Sigmoid colon (tissue), 7 donors: ENCODE measurements around the gene SWAP70. TPM values are rescaled to one million over a fixed set of nuclear protein-coding genes. Genes with fewer than 3 reads are reported as not detected.

Experiments used
- DNase-seq: peaks from one replicate; pipeline ENCODE4 v3.0.0-alpha.2; 2019
- H3K27ac ChIP-seq, 4 donors: fragments of 200-600 bp; sonication (generic); one replicate each; pipeline ENCODE4 v1.5.1; 2016 to 2019; ENCODE audit warnings: mild to moderate bottlenecking in 1 of 4
- H3K27me3 ChIP-seq, 3 donors: fragments of 200-600 bp; sonication (generic); one replicate each; pipeline ENCODE4 v1.5.1; 2019; ENCODE audit warnings: mild to moderate bottlenecking in 1 of 3
- H3K36me3 ChIP-seq, 4 donors: fragments of 200-600 bp; sonication (generic); one replicate each; pipeline ENCODE4 v1.5.1; 2016 to 2019
- H3K4me1 ChIP-seq, 4 donors: fragments of 200-600 bp; sonication (generic); one replicate each; pipeline ENCODE4 v1.5.1; 2017 to 2019
- H3K4me3 ChIP-seq, 4 donors: fragments of 200-600 bp; sonication (generic); one replicate each; pipeline ENCODE4 v1.5.1; 2017 to 2019; ENCODE audit warnings: mild to moderate bottlenecking in 2 of 4, moderate library complexity in 1 of 4
- H3K9me3 ChIP-seq, 4 donors: fragments of 200-600 bp in 3 of 4; sonication (generic) in 3 of 4; one replicate each; pipeline versions ENCODE4 v1.5.1 to v1.6.1; 2013 to 2019
- CTCF ChIP-seq, 4 experiments: fragments of 450-650 bp in 3 of 4; fragments of 200-600 bp in 1 of 4; IDR thresholded peaks; one replicate each; pipeline ENCODE4 v1.5.1; 2016 to 2019; ENCODE audit warnings: antibody characterized with exemption in 4 of 4, mild to moderate bottlenecking in 3 of 4, moderate library complexity in 2 of 4
- EP300 ChIP-seq, 4 donors: sonication (generic); formaldehyde crosslinking; IDR thresholded peaks; one replicate each; pipeline ENCODE4 v1.6.1; 2017; ENCODE audit warnings: antibody characterized with exemption in 4 of 4
- POLR2A ChIP-seq, 2 donors: fragments of 450-650 bp; IDR thresholded peaks; one replicate each; pipeline ENCODE4 v1.6.1; 2016; ENCODE audit warnings: antibody characterized with exemption in 2 of 2, mild to moderate bottlenecking in 2 of 2, moderate library complexity in 2 of 2
- POLR2AphosphoS5 ChIP-seq, 4 donors: sonication (generic); formaldehyde crosslinking; IDR thresholded peaks; one replicate each; pipeline ENCODE4 v1.6.1; 2017; ENCODE audit warnings: antibody characterized with exemption in 4 of 4
- WGBS, 2 donors: extraction: QIAGEN DNeasy Blood & Tissue Kit; methylation state at CpG; one replicate each; pipeline ENCODE4 v1.1.7; 2013; 5-methylcytosine and 5-hydroxymethylcytosine counted together
- intact Hi-C: fragments of 100-400 bp; cut with DNase I; formaldehyde crosslinking; loops from one replicate; pipeline ENCODE4 v1.15.1; 2023
- polyA plus RNA-seq, 3 donors: library from polyadenylated mRNA; stranded (reverse); fragments of 200-250 nt; gene quantifications; one replicate each; pipeline ENCODE4 v1.2.3, GENCODE V29; 2013
- total RNA-seq, 4 donors: library from RNA; depleted of rRNA; stranded (reverse); fragments of >200 nt; gene quantifications; one replicate each; pipeline ENCODE4 v1.1.0, GENCODE V29; 2016
- donor health status: healthy with polysubstance abuse.
- donor health status: Bipolar disorder and iron deficiency.
- donor health status: healthy.

Gene SWAP70
- total and polyA plus RNA-seq, 7 donors, result 9.5 to 30.3 (median 22.1) TPM

GRCh38 chr11:9756878-9757277 lies 93.0 kb downstream of the SWAP70 start:
- TF ChIP-seq POLR2A (IDR thresholded peaks at IDR 0.05), result no peak
- no peak for TF ChIP-seq CTCF (IDR thresholded peaks at IDR 0.05)
- no peak for TF ChIP-seq POLR2AphosphoS5 (IDR thresholded peaks at IDR 0.05)
- WGBS, 2 donors, result 94 to 97% methylated on average over 6 of the region's 6 CpGs
- Histone ChIP-seq H3K9me3 (no peaks in the 10 kb centered on the region), H3K36me3 (peaks cover 0 to 5% (median 0%) of the 10 kb centered on the region in 4 donors), H3K4me1 (peaks cover 0 to 37% (median 29%) of the 10 kb centered on the region in 4 donors), H3K4me3 (no peak overlapping the region), H3K27ac (no peak overlapping the region), H3K27me3 (no peaks in the 10 kb centered on the region)
- intact Hi-C loops, result loop anchor here (5.0 to 10.0 kb wide), 3 partner anchors 95 to 565 kb away; partner anchors contain the start of gene SWAP70
- DNase-seq, result no peak

DNA sequence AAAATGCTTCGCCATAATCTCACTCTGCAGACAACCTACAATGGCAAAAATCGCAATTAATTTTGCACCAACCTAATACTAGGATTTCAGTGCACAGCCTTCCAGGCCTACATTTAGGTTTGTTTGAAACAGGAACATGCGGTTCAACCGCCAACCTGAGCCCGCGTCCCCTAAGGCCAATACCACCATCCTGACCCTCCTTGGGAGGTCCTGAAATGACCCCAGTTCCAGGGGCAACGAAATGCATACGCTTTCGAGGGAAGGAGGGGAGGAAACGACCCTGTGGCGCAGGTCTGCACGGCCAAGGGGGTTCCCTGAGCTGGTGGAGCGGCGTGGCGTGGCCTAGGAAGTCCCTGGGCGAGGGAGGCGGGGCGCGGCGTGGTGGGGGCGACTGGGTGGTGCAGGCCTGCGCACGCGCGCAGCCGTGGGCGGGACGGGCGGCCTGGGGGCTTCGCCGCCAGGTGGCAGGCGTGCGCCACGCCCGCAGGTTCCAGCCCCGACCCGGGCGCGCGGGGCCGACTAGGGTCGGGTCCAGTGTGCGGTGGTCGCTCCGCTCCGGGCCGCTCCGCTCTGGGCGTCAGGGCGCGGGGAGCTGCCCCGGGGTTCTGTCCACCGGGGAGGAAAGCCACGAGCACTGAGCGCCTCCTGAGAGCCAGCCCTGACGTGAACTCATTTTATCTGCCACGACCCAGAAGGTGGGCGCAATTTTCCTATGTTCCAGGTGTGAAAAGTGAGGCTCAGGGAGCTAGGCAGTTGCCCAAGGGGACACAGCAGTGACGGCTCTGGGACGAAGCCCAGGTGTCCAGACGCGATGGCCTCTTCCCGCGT lies 94.1 kb downstream of the SWAP70 start:
- 3% methylated on average over 64 of the region's 64 CpGs for whole genome bisulfite sequencing, 2 donors

GRCh38 chr11:9758637-9759518 lies 95.0 kb downstream of the SWAP70 start:
- intact Hi-C loops, result loop anchor here (1.0 to 10.0 kb wide), 5 partner anchors 97 to 563 kb away; partner anchors contain the start of gene SWAP70
- DNase-seq, result peak; percentile 89
- Histone ChIP-seq H3K4me3 (peak overlapping the region; percentile 55 to 83 (median 64)), H3K27me3 (no peaks in the 10 kb centered on the region), H3K9me3 (no peaks in the 10 kb centered on the region), H3K36me3 (no peaks in the 10 kb centered on the region), H3K4me1 (peaks cover 0 to 37% (median 29%) of the 10 kb centered on the region in 4 donors), H3K27ac (peak overlapping the region; percentile 89 to 96 (median 92))
- TF ChIP-seq POLR2AphosphoS5 (IDR thresholded peaks at IDR 0.05) (peak in 2 of 4 donors; percentile 15 to 52), POLR2A (IDR thresholded peaks at IDR 0.05) (no peak), CTCF (IDR thresholded peaks at IDR 0.05) (peak in 2 of 4 experiments; percentile 1 to 10)
- 4 to 17% methylated on average over 58 of the region's 58 CpGs for WGBS, 2 donors

More for the DNA sequence above, 94.1 kb downstream of the SWAP70 start:
- peaks cover 0 to 37% (median 29%) of the 10 kb centered on the region in 4 donors for H3K4me1 ChIP-seq
- peak; percentile 94 for DNase-seq
- H3K4me3 ChIP-seq, result peak overlapping the region; percentile 55 to 83 (median 64)
- H3K9me3 ChIP-seq, result no peaks in the 10 kb centered on the region
- peak overlapping the region; percentile 89 to 96 (median 92) for H3K27ac ChIP-seq
- H3K36me3 ChIP-seq, result no peaks in the 10 kb centered on the region
- TF ChIP-seq POLR2A (IDR thresholded peaks at IDR 0.05) (no peak), EP300 (IDR thresholded peaks at IDR 0.05) (no peak), CTCF (IDR thresholded peaks at IDR 0.05) (peak in 3 of 4 experiments; percentile 19 to 97 (median 37)), POLR2AphosphoS5 (IDR thresholded peaks at IDR 0.05) (peak in 2 of 4 donors; percentile 42 to 64)
- intact Hi-C loops, result loop anchor here (1.0 to 10.0 kb wide), 5 partner anchors 96 to 564 kb away; partner anchors contain the start of gene SWAP70
- no peaks in the 10 kb centered on the region for H3K27me3 ChIP-seq

- no peaks in the 10 kb centered on the region for H3K27me3 ChIP-seq
- H3K4me1 ChIP-seq, result peaks cover 0 to 37% (median 29%) of the 10 kb centered on the region in 4 donors
- no peaks in the 10 kb centered on the region for H3K9me3 ChIP-seq
- 15 to 34% methylated on average over 10 of the region's 10 CpGs for WGBS, 2 donors
- H3K27ac ChIP-seq, result peak overlapping the region; percentile 89 to 96 (median 92)
- TF ChIP-seq POLR2AphosphoS5 (IDR thresholded peaks at IDR 0.05) (peak; percentile 30 to 95 (median 45)), POLR2A (IDR thresholded peaks at IDR 0.05) (no peak), CTCF (IDR thresholded peaks at IDR 0.05) (no peak), EP300 (IDR thresholded peaks at IDR 0.05) (peak in 2 of 4 donors; percentile 52 to 92)
- no peaks in the 10 kb centered on the region for H3K36me3 ChIP-seq
- peak; percentile 94 for DNase-seq
- H3K4me3 ChIP-seq, result peak overlapping the region in 1 of 4 donors; percentile 56
- intact Hi-C loops, result loop anchor here (5.0 to 10.0 kb wide), 4 partner anchors 43 to 563 kb away; partner anchors contain the start of gene SWAP70
Measured at GRCh38 chr11:9759519-9760192, 95.8 kb downstream of the SWAP70 start.
